GM21737 (cell line): Measurements from ENCODE around the gene C1orf174.

Source experiments
- ATAC-seq: cut with Tn5 transposase; IDR thresholded peaks from one replicate; pipeline ENCODE4 v1.9.1; 2021; ENCODE audit warnings: mild to moderate bottlenecking, moderate library complexity; ENCODE audit not compliant: unreplicated experiment

C1orf174 gene

GRCh38 chr1:3898475-3898735, 1.7 kb downstream of the C1orf174 start:
- ATAC-seq: no peak

- no peak for ATAC-seq
Observed at GRCh38 chr1:3896396-3897000, 3.6 kb downstream of the C1orf174 start.

GRCh38 chr1:3895951-3896325, 4.1 kb downstream of the C1orf174 start:
- ATAC-seq: no peak

- ATAC-seq: no peak
Observed at GRCh38 chr1:3895279-3895950, 4.7 kb downstream of the C1orf174 start.

- no peak for ATAC-seq
Observed at GRCh38 chr1:3894626-3895278, 5.3 kb downstream of the C1orf174 start.

GRCh38 chr1:3893190-3893589, 6.9 kb downstream of the C1orf174 start:
- no peak for ATAC-seq

GRCh38 chr1:3892748-3893147, 7.3 kb downstream of the C1orf174 start:
- no peak for ATAC-seq

- ATAC-seq: no peak
Observed at GRCh38 chr1:3891329-3891865, 8.7 kb downstream of the C1orf174 start.

- ATAC-seq: no peak
Observed at GRCh38 chr1:3890389-3891328, 9.4 kb downstream of the C1orf174 start.

- no peak for ATAC-seq
Observed at GRCh38 chr1:3889936-3890335, 10.1 kb downstream of the C1orf174 start.

- ATAC-seq: no peak
Observed at GRCh38 chr1:3888301-3888700, 11.8 kb downstream of the C1orf174 start.

GRCh38 chr1:3886691-3887090, 13.4 kb downstream of the C1orf174 start:
- ATAC-seq: no peak

GRCh38 chr1:3886106-3886670, 13.9 kb downstream of the C1orf174 start:
- no peak for ATAC-seq

GRCh38 chr1:3885611-3886010, 14.5 kb downstream of the C1orf174 start:
- no peak for ATAC-seq

GRCh38 chr1:3884966-3885365, 15.1 kb downstream of the C1orf174 start:
- ATAC-seq: no peak

- ATAC-seq: no peak
Observed at GRCh38 chr1:3883194-3883925, 16.7 kb downstream of the C1orf174 start.

GRCh38 chr1:3881193-3881480, 18.9 kb downstream of the C1orf174 start:
- ATAC-seq: no peak

GRCh38 chr1:3880429-3881192, 19.5 kb downstream of the C1orf174 start:
- ATAC-seq: no peak

GRCh38 chr1:3879787-3880428, 20.2 kb downstream of the C1orf174 start:
- ATAC-seq: no peak
